ENCODE results near the gene ERAL1. TPM values are rescaled to one million over a fixed set of nuclear protein-coding genes. Genes with fewer than 3 reads are reported as not detected.

The ERAL1 gene
- total and polyA plus RNA-seq, 2 of the 13 experiments (the other 11 are each of a cell fraction or from before 2014, with no cell fraction given): 46.9 to 72.2 TPM

- TF ChIP-seq ZFP1 (CRISPR knock-in tag; IDR thresholded peaks at IDR 0.05) (no peak), ZNF891 (CRISPR knock-in tag; IDR thresholded peaks at IDR 0.05) (0 out of 2 replicates have a peak, but pooled peaks have one; percentile 10), FOXC1 (CRISPR knock-in tag; IDR thresholded peaks at IDR 0.05; ENCODE audit: borderline replicate concordance) (peak; percentile 59), ZNF7 (CRISPR knock-in tag; IDR thresholded peaks at IDR 0.05) (no peak), ZNF224 (CRISPR knock-in tag; IDR thresholded peaks at IDR 0.05) (no peak), MNT (IDR thresholded peaks at IDR 0.05) (peak; percentile 48; the same call in 1 of the 2 replicates), PBX3 (CRISPR knock-in tag; IDR thresholded peaks at IDR 0.05; ENCODE audit: borderline replicate concordance) (no peak), ELF4 (CRISPR knock-in tag; IDR thresholded peaks at IDR 0.05; ENCODE audit: borderline replicate concordance) (no peak), FIP1L1 (IDR thresholded peaks at IDR 0.05; ENCODE audit: borderline replicate concordance, insufficient read depth, low read depth, low read length) (no peak), ZNF720 (CRISPR knock-in tag; IDR thresholded peaks at IDR 0.05) (no peak), NFRKB (IDR thresholded peaks at IDR 0.05) (no peak), ZNF598 (CRISPR knock-in tag; IDR thresholded peaks at IDR 0.05; ENCODE audit: borderline replicate concordance) (no peak; the same call in 1 of the 2 replicates), ZNF597 (CRISPR knock-in tag; IDR thresholded peaks at IDR 0.05) (no peak), HOMEZ (CRISPR knock-in tag; IDR thresholded peaks at IDR 0.05; ENCODE audit: low read depth) (peak; percentile 53; the same call in 1 of the 2 replicates), DRAP1 (CRISPR knock-in tag; IDR thresholded peaks at IDR 0.05) (peak; percentile 55; the same call in 1 of the 2 replicates), NCOR1 (IDR thresholded peaks at IDR 0.05; ENCODE audit: borderline replicate concordance, low read length) (no peak; the same call in 1 of the 2 replicates), ZNF335 (CRISPR knock-in tag; IDR thresholded peaks at IDR 0.05) (0 out of 2 replicates have a peak, but pooled peaks have one; percentile 48), THAP11 (CRISPR knock-in tag; IDR thresholded peaks at IDR 0.05) (peak; percentile 90), ZNF235 (CRISPR knock-in tag; IDR thresholded peaks at IDR 0.05; ENCODE audit: borderline replicate concordance) (no peak), ZBTB4 (CRISPR knock-in tag; IDR thresholded peaks at IDR 0.05; ENCODE audit: borderline replicate concordance) (0 out of 2 replicates have a peak, but pooled peaks have one; percentile 22), ZNF331 (CRISPR knock-in tag; IDR thresholded peaks at IDR 0.05) (peak; percentile 87)
These were observed 48.2 kb downstream of the ERAL1 start, which contains the start of gene DHRS13 (continued) for GRCh38 chr17:28902819-28903545.

Measured in HepG2 (cell line).